ENCODE results near the gene IGSF1.

IGSF1 gene

DNA sequence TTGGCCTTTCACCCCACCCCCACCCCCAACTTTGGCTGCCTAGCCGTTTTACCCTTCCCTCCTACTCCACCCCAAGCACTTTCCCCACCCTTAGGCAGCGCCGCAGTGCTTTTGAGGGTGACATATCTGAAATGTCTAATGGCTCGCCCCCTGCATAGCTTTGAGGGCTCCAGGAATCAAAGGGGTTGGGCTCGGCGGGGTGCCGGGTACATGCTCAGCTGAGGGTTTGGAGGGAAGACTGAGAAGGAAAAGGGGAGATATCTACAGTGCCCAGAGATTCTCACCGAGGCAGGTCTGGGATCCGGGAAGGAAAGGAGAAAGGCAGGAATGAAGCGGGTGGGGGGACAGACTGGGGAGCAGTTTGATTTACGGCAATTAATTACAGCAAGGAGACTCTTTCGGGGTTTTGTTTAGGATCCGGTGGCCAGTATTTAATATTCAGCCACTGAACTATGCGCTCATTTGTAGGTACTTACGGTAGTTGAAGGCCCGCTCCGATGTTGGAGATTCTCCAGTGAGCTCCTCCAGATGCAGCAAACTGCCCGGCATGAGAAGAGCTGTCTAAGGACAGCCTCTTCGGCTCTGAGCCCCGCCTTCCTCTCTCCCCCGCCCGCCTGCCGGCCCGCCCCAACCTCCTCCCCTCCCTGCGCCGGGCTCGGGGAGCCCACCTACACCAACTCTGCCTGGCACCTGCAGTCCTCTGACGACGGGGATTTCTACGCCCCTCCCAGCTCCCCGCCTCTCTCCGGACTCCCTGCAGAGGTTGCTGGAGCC is at the start of gene IGSF1:
TSS of gene IGSF1 (minus strand) at position 569 of the 774 bp plus-strand sequence. CDS start 2,632 bp downstream, outside the sequence.
- no peak for DNase-seq (ENCODE audit: low read depth)

DNA sequence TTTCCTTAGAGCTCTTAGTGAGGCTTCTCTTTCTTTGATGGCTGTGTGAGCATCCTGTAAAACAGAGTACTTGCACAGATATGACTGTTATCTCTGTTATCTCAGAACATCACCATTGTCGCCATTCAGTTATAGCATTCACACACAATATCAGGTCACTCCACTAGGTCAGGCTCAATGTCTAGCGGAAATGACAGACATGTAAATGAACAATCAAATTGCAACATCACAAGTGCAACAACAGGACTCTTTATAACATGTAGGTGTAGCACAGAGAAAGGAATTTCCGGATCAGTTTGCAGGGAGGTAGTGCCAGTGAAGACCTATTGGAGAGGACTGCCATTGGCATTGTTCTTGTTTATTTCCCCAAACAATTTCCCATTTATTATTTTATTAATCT is 43.2 kb upstream of the IGSF1 start:
- DNase-seq (ENCODE audit: low read depth): no peak

DNA sequence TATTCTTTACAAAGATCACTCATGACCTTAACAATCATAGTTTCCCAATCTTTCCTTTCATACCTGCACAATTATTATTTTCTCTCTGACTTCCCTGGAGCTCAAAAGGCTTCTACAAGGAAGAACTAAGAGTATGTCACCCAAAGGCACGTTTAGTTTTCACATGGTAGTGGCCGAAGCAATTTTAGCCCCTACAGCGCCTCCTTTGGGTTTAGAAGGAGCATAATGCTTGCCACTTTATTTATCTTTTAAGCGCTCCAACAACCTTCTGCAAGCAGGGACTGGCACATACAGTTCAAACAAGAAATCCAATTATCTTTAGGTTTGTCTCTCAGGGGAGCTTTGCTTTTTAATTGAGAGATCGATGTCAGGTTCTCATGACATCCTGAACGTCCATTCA is 42.0 kb upstream of the IGSF1 start:
- DNase-seq (ENCODE audit: low read depth): no peak

GRCh38 chrX:131330735-131331134 is 41.6 kb upstream of the IGSF1 start:
- no peak for DNase-seq (ENCODE audit: low read depth)

DNA sequence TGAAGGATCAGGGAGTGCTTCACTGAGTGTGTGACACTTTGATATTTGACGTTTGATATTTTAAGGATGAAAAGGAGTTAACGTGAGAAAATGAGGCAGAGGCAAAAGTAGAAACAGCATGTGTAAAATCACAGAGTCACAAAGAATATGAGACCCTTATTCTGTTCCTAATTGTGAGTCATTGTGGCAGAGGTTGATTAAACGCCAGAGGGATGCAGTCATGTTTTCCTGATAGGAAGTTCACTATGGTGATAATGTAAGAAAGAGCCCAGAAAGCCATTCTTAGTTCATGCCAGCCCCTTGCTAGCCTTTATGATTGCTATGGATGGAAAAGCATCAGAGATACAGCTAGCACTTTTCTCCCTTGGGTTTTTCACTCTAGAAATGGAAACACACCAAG is 33.5 kb upstream of the IGSF1 start:
- no peak for DNase-seq (ENCODE audit: low read depth)

DNA sequence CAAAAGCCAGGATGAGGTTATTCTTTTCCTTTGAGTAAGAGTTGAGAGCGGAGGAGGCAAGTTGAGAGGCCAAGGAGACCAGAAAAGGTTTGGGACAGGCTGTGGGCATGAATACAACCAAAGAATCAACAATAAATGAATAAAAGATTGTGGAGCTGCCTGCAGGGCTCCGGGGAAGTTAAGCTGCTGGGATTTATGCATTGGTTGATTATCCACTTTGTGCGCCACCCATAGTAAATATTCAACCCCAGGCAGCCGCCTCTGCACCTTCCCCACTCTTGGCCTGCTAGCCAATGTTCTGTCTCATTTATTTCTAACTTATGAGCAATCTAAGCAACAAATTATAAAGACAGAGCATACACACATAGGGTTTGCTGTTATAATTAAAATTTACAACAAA is 28.2 kb upstream of the IGSF1 start:
- DNase-seq (ENCODE audit: low read depth): no peak

- DNase-seq (ENCODE audit: low read depth): no peak
Observed at GRCh38 chrX:131316260-131316659, 27.2 kb upstream of the IGSF1 start.

DNA sequence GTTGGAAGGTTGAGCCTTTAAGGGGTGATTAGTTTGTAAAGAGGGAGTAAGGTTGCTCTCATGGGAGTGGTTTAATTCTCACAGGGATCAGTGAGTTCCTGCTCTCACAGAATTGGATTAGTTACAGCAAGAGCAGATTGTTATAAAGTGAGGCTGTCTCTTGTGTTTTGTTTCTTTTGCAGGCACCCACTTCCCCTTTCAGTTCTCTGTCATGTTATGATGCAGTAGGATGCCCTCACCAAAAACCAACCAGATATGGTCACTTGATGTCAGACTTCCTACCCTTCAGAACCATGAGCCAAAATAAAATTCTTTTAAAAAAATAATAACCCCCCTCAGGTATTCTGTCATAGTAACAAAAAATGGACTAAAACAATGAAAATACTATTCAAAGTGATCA is 19.9 kb upstream of the IGSF1 start:
- DNase-seq (ENCODE audit: low read depth): no peak

DNA sequence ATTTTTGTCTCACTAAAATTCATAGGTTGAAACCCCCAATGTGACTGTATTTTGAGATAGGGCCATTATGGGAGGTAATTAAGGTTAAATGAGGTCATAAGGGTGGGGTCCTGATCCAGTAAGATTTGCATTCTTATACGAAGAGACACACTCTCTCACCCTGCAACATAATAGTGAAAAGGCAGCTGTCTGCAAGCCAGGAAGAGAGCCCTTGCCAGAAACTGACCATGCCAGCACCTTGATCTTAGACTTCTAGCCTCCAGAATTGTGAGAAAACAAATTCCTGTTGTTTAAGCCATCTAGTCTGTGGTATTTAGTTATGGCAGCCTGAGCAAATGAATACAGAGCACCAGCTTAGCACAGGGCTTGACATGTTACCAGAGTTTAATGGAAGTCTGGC is 17.5 kb upstream of the IGSF1 start:
- no peak for DNase-seq (ENCODE audit: low read depth)

DNA sequence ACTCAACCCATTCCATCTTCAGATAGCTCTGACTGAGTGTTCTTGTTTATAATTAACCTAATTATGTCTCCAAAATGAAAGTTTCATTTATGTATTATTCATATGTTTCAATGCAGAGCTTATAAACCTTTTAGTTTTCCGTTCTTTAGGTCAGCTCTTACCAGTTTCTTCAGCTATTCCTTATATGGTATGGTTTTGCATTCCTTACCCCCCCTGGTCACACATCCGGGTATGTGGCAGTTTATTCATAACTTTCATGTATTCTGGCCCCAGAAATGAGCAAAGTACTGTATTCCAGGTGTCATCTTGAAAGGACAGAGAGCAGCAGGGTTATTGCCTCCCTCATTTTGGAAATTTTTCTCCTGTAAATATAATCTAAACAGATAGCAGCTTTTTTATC is 16.8 kb upstream of the IGSF1 start:
- DNase-seq (ENCODE audit: low read depth): no peak

DNA sequence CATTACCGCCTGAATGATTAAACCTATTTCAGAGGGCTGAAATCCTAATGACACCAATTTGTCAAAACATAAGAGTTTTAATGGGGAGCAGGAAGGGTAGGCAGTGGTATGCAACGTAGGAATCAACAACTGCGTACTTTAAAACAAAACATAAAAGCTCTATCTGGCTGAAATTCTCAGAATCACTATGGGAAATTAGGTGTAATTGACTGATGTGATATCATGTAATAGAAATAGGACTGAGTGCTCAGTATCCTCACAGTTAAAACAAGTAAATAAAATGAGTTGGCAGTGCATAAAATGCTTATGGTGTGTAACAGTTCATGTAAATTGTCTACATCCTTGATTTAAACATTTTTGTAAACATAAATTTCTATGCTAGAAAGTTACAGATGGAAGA is 13.6 kb upstream of the IGSF1 start:
- DNase-seq (ENCODE audit: low read depth): no peak

DNA sequence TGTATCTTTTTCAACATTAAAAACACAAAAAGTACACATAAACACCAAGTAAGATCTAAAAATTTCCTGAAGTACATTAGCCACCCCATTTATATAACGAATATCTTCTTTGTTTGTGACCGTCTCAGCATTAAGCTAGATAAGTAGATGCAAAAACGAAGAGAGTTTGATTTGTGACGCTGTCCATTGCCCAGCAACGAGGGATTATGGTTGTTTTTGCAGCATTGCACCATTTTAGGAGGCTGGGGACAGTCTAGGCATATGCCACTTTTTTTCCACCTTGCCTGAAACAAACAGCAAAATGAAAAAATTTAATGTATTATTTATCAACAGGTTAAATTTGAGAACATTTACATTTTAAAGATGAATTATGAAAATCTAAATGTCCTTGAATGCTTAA is 12.0 kb upstream of the IGSF1 start:
- DNase-seq (ENCODE audit: low read depth): no peak

DNA sequence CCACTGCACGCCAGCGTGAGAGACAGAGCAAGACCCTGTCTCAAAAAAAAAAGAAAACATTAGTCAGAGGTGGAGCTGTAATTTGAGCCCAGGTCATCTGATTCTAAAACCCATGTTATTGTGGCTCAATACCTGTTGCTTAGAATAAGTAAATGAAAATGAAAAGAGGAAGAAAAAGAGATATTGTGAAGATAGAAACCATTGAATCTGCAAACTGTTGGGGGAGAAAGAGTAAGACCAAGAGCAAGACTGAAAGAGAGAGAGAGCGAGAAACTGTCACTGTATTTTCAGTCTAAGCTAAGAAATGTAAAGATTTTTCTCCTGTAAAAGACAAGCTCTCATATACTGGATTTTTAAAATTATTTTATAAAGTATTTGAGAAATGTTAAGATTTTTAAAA is 9.7 kb upstream of the IGSF1 start:
- no peak for DNase-seq (ENCODE audit: low read depth)

DNA sequence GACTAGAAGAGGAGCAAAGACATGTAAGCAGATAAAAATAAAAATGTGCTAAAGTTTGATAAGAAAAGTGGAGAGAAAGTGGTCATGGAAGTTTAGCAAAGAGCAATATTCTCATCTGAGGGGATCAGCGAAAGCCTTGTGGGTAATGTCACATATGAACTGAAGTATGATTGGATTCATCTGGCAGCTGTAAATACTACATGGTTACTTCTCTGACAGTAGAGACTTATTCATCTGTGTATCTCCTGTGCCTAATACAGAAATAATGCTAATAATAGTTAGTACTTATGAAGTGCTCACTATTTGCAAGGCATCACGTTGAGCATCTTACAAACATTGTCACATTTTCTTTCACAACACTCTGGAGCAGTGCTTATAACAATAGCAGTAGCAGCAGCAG is 8.9 kb upstream of the IGSF1 start:
- no peak for DNase-seq (ENCODE audit: low read depth)

DNA sequence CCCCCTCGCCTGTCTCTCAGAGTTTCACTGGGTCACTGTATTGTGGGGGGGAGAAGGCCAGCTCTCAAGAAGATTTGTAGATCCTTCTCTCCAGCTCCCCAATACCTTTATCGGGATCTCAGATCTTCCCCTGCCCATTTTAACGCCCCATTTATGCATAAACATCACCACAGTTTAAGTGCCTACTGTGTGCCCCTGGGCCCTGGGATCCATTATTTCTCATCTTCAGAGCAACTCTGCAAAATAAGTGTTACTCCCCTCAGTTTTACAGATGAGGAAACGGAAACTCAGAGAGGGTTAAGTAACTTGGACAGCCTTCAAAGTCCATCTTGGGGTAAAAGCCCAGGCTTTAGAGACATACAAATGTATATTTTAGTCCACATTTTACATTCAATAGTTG is 421 bp upstream of the IGSF1 start:
- no peak for DNase-seq (ENCODE audit: low read depth)

DNA sequence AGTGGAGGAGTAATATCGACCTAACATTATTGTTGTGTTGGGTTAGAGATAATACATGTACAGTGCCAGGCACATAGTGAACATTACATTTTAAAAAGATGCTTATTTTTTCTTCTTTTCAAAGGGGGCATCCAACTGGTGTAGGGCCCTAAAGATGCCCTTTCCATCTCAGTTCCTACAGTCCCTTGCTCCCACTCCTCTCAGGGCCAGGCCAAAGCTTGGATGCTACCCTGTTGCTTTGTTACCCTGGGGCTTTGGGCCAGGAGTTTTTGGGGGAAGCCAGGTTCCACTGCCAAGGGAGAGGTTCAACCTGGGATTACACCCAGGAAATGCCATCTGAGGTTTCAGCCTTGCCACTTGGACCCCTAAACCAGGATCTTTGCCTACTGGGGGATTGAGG is 918 bp downstream of the IGSF1 start:
- no peak for DNase-seq (ENCODE audit: low read depth)

- no peak for DNase-seq (ENCODE audit: low read depth)
Observed at GRCh38 chrX:131287560-131288179, 1.4 kb downstream of the IGSF1 start.

DNA sequence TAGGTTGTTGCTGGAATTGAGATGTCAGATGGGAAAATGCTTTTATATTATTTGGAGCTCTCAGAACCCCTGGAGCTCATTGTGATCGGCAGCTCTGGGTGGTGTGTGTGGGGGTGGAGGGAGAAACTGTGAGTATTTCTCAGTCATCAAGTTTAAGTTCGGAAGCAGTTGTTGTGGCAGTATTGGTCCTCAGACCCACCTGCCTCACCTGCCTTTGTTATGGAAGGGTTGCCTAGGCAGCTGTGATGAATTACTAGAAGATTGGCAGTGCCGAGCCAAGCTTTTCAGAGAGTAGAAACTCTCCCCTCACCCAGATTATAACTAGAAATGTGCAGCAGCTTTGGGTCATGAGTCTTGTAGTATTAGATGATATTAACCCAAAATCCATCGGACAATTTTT is 9.5 kb downstream of the IGSF1 start:
- no peak for DNase-seq (ENCODE audit: low read depth)

- no peak for DNase-seq (ENCODE audit: low read depth)
Observed at GRCh38 chrX:131279197-131279596, 9.9 kb downstream of the IGSF1 start.

DNA sequence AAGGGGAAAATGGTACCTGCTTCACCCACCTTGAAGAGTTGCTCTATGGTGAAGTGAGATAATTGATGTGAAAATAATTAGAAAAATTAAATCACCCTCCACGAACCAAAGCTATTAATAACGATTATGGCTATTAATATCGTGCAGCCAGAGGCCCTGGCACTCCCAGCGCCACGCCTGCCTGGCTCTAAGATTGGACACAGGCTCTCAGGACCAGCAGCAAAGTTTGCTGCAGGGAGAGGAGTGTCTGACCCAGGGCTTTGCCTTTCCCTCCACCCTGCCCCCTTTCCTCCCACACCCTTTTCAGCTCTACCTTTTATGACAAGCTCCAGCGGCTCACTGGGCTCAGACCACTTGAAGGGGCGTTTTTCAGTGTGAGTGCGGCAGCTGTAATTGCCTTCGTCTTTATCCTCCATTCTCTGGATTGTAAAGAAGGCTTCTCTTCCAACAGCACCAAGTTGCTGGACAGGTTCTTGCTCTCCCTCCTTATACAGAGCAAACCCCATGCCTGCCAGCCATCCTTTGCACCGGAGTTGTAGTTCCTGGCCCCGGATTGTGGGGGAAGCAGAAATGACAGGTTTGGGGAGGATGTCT is 11.5 kb downstream of the IGSF1 start:
- no peak for DNase-seq (ENCODE audit: low read depth)

- DNase-seq (ENCODE audit: low read depth): no peak
Observed at GRCh38 chrX:131273011-131273410, 16.1 kb downstream of the IGSF1 start.

- no peak for DNase-seq (ENCODE audit: low read depth)
Observed at GRCh38 chrX:131271826-131272225, 17.3 kb downstream of the IGSF1 start.

DNA sequence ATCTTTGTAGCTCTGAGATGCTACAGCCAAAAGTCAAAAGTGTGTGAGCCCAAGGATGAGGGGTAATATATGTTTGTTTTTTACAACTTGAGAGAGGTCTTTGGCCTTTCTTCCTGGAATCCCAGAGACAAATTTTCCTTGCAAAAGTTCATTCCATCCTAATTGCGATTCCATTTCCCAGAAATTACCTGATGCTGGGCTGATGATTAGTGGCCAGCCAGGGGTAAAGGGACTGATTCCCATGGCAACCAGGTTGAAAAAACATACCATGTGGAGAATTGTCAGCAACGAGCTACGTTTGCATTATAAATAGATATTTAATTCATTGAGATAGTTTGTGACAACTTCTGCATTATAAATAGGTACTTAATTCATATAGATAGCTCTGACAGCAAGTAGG is 17.8 kb downstream of the IGSF1 start:
- no peak for DNase-seq (ENCODE audit: low read depth)

- no peak for DNase-seq (ENCODE audit: low read depth)
Observed at GRCh38 chrX:131270080-131270479, 19.0 kb downstream of the IGSF1 start.

Measured in HS-27A (cell line).